Measurements from ENCODE around the gene BMPR1B.

Gene BMPR1B

DNA sequence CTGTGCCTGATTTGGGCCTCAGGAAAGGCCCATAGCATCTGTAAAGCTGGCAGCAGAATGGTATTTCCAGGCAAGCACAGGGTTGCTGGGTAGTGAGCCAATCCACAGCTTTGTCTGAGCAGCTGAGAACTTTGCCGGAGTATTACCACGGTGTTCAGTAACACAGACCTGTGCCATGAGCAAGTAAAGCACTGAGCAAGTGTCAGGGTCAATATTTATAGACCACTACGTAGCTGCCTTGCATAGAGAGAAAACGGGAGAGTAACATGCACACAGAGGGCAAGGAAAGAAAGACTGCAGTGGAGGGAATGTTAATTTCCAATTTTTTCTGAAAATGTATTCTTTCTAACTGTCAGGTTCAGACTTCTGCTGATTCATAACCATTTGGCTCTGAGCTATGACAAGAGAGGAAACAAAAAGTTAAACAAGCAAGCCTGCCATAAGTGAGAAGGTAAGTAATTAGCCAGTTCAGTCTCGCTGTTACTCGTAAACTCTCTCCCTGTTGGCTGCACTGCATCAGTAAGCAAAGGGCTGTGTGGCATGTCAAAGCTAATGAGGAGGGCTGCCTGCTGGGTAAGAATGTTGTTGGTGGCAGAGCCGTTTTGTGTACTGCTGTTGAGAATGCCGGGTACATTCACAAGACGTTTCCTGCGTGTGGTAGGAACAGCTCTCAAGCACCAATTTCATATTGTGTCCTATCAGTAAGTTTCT lies 238.1 kb downstream of the BMPR1B start:
- Histone ChIP-seq H3K9me3 (ENCODE audit: insufficient read depth, low read depth, low read length) (no peaks in the 10 kb centered on the region), H3K36me3 (ENCODE audit: insufficient read depth, low read length) (no peaks in the 10 kb centered on the region), H3K9ac (ENCODE audit: low read depth, low read length) (no peak overlapping the region), H3K27ac (ENCODE audit: low read depth, low read length) (no peak overlapping the region), H3K4me1 (ENCODE audit: insufficient read depth, low read length) (peaks cover 8% of the 10 kb centered on the region), H3K27me3 (ENCODE audit: insufficient read depth, low read length) (no peaks in the 10 kb centered on the region), H3K4me3 (ENCODE audit: low read length) (no peak overlapping the region)
- whole genome bisulfite sequencing: 40% methylated on average over 10 of the region's 10 CpGs

DNA sequence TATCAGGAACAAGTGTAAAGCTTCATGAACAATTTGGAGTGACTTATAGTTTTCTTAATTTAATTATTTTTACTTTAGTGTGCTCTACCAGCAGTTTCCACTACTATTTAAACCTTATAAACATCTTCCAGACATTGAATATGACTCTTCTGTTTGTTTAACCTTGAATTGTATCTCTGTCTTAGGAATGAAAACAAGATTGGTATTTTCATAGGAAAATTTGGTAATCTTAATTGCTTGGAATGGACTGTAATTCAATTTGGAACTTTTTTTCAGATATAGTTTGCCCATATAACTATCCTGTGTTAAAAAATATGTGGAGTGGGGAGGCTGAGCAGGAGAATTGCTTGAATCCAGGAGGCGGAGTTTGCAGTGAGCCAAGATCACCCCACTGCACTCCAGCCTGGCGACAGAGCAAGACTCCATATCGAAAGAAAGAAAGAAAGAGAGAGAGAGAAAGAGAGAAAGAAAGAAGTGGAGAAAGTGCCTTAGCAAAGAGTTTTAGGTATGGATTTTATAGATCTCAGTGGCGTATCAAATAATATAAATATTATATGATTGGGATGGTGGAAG lies 242.4 kb downstream of the BMPR1B start:
- Histone ChIP-seq H3K4me1 (ENCODE audit: insufficient read depth, low read length) (peaks cover 8% of the 10 kb centered on the region), H3K27ac (ENCODE audit: low read depth, low read length) (no peak overlapping the region), H3K36me3 (ENCODE audit: insufficient read depth, low read length) (no peaks in the 10 kb centered on the region), H3K9me3 (ENCODE audit: insufficient read depth, low read depth, low read length) (no peaks in the 10 kb centered on the region), H3K4me3 (ENCODE audit: low read length) (no peak overlapping the region), H3K27me3 (ENCODE audit: insufficient read depth, low read length) (no peaks in the 10 kb centered on the region), H3K9ac (ENCODE audit: low read depth, low read length) (no peak overlapping the region)
- 86% methylated on average over 4 of the region's 4 CpGs for WGBS

DNA sequence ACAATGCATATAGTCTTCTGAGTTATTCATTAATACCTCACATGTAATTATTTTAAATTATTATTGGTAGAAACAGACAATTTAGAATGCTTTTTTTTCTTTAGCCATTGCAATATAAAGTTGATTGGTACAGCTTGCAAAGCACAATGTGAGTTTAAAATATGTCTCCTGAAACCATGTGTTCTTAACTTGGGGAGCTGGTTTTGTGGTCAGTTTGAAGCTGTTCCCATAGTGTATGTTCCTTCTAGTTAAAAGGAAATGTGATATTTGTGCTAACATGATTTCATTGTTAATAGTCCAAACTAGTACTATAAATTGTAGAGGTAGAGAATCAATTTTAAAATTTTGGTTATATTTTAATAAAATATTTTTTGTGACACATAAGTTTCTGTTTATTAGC lies 247.2 kb downstream of the BMPR1B start:
- no peak overlapping the region for H3K27ac ChIP-seq (ENCODE audit: low read depth, low read length)
- H3K9ac ChIP-seq (ENCODE audit: low read depth, low read length): no peak overlapping the region
- no peaks in the 10 kb centered on the region for H3K4me1 ChIP-seq (ENCODE audit: insufficient read depth, low read length)
- H3K36me3 ChIP-seq (ENCODE audit: insufficient read depth, low read length): no peaks in the 10 kb centered on the region
- no peaks in the 10 kb centered on the region for H3K27me3 ChIP-seq (ENCODE audit: insufficient read depth, low read length)
- no peak overlapping the region for H3K4me3 ChIP-seq (ENCODE audit: low read length)
- H3K9me3 ChIP-seq (ENCODE audit: insufficient read depth, low read depth, low read length): no peaks in the 10 kb centered on the region

GRCh38 chr4:95007998-95008397 lies 250.2 kb downstream of the BMPR1B start:
- Histone ChIP-seq H3K9me3 (ENCODE audit: insufficient read depth, low read depth, low read length) (no peaks in the 10 kb centered on the region), H3K4me3 (ENCODE audit: low read length) (no peak overlapping the region), H3K27ac (ENCODE audit: low read depth, low read length) (no peak overlapping the region), H3K36me3 (ENCODE audit: insufficient read depth, low read length) (no peaks in the 10 kb centered on the region), H3K9ac (ENCODE audit: low read depth, low read length) (no peak overlapping the region), H3K4me1 (ENCODE audit: insufficient read depth, low read length) (no peaks in the 10 kb centered on the region), H3K27me3 (ENCODE audit: insufficient read depth, low read length) (no peaks in the 10 kb centered on the region)
- WGBS: 94% methylated on average over 3 of the region's 3 CpGs

DNA sequence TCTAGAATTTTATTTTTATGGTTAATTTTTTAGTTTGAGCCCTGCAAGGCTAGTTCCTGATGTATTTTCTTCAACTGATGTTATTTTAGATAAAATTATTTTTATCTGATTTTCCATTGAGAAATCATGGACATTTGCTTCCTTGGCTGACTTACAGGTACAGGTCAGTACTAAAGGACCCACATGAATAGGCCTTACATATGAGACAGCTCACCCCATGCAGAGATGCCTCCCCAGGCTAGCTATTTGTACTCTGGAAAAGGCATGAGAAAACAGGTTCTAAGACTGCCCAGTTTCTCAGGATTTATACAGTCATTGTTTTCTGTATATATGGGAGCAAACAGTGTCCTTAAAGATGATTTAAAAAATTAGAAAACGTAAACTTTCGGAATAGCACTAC lies 255.5 kb downstream of the BMPR1B start:
- Histone ChIP-seq H3K27me3 (ENCODE audit: insufficient read depth, low read length) (no peaks in the 10 kb centered on the region), H3K9ac (ENCODE audit: low read depth, low read length) (no peak overlapping the region), H3K4me1 (ENCODE audit: insufficient read depth, low read length) (no peaks in the 10 kb centered on the region), H3K36me3 (ENCODE audit: insufficient read depth, low read length) (no peaks in the 10 kb centered on the region), H3K9me3 (ENCODE audit: insufficient read depth, low read depth, low read length) (no peaks in the 10 kb centered on the region), H3K27ac (ENCODE audit: low read depth, low read length) (no peak overlapping the region), H3K4me3 (ENCODE audit: low read length) (no peak overlapping the region)
- WGBS: 100% methylated on average over 2 of the region's 2 CpGs

- Histone ChIP-seq H3K9ac (ENCODE audit: low read depth, low read length) (no peak overlapping the region), H3K4me3 (ENCODE audit: low read length) (no peak overlapping the region), H3K36me3 (ENCODE audit: insufficient read depth, low read length) (no peaks in the 10 kb centered on the region), H3K9me3 (ENCODE audit: insufficient read depth, low read depth, low read length) (no peaks in the 10 kb centered on the region), H3K27ac (ENCODE audit: low read depth, low read length) (no peak overlapping the region), H3K4me1 (ENCODE audit: insufficient read depth, low read length) (no peaks in the 10 kb centered on the region), H3K27me3 (ENCODE audit: insufficient read depth, low read length) (no peaks in the 10 kb centered on the region)
- WGBS: no CpG with 5 or more reads among the region's 1 CpG
Measured at GRCh38 chr4:95014068-95014467, 256.3 kb downstream of the BMPR1B start.

DNA sequence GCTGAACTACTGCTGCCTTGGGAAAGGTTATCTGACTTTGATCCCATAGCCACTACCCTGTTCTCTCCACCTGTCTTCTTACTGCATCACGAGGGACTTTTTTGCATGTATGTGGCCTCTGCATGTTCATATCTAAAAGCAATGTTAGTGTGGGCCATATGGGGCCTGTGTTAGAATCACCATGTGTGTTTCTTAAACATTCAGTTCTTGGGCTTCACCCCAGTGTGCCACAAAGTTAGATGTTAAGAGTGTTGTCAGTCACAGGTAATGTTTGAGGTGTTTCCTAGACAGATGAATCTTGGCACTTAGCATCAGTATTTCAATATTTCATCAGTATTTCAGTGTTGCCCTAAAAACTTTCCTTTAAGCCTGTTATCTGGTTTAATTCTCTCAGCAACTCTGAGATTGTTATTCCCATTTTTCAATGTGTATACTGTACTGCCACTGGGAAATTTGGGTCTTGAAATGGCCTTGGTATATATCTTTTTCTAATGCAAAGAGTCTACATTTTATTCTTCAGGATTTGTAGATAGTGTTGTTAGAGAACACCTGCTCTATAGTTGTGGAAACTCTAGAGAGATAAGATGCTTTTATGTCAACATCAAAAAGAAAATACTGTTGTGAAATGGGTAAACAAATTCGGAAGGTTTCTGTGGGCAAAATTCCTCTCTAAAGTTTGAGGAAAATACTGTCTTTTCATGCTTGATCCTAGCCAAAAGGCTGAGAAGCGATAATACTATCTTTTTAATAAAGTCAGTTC lies 259.7 kb downstream of the BMPR1B start:
- Histone ChIP-seq H3K27ac (ENCODE audit: low read depth, low read length) (no peak overlapping the region), H3K4me1 (ENCODE audit: insufficient read depth, low read length) (no peaks in the 10 kb centered on the region)
- 89% methylated on average over 2 of the region's 3 CpGs for WGBS

DNA sequence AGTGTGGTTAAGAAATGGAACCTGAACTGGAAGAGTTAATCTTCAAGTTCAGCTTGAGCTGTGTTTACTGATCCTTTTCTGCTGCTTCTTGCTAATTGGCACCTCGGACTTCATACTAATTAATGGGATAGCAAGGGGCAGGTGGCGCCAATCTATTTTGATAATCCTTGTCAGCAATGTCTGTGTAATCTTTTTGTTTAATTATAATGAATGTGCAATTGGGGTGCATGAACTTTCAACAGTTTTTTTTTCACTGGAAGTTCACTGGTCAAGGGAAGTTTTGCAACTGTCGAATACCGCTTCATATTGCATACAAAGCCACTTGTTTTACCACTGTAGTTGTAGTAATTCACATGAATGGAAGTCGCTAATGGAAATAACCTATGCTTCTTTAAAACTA lies 261.0 kb downstream of the BMPR1B start:
- Histone ChIP-seq H3K4me3 (ENCODE audit: low read length) (no peak overlapping the region), H3K27ac (ENCODE audit: low read depth, low read length) (no peak overlapping the region), H3K36me3 (ENCODE audit: insufficient read depth, low read length) (no peaks in the 10 kb centered on the region), H3K27me3 (ENCODE audit: insufficient read depth, low read length) (no peaks in the 10 kb centered on the region), H3K9ac (ENCODE audit: low read depth, low read length) (no peak overlapping the region), H3K9me3 (ENCODE audit: insufficient read depth, low read depth, low read length) (no peaks in the 10 kb centered on the region), H3K4me1 (ENCODE audit: insufficient read depth, low read length) (no peaks in the 10 kb centered on the region)
- 90% methylated on average over 5 of the region's 5 CpGs for WGBS

More for the DNA sequence above, 259.7 kb downstream of the BMPR1B start:
- Histone ChIP-seq H3K36me3 (ENCODE audit: insufficient read depth, low read length) (no peaks in the 10 kb centered on the region), H3K9ac (ENCODE audit: low read depth, low read length) (no peak overlapping the region), H3K9me3 (ENCODE audit: insufficient read depth, low read depth, low read length) (no peaks in the 10 kb centered on the region), H3K27me3 (ENCODE audit: insufficient read depth, low read length) (no peaks in the 10 kb centered on the region), H3K4me3 (ENCODE audit: low read length) (no peak overlapping the region)

GRCh38 chr4:95020521-95020920 lies 262.8 kb downstream of the BMPR1B start:
- Histone ChIP-seq H3K27me3 (ENCODE audit: insufficient read depth, low read length) (no peaks in the 10 kb centered on the region), H3K36me3 (ENCODE audit: insufficient read depth, low read length) (no peaks in the 10 kb centered on the region), H3K9ac (ENCODE audit: low read depth, low read length) (no peak overlapping the region), H3K9me3 (ENCODE audit: insufficient read depth, low read depth, low read length) (no peaks in the 10 kb centered on the region), H3K4me3 (ENCODE audit: low read length) (no peak overlapping the region), H3K27ac (ENCODE audit: low read depth, low read length) (no peak overlapping the region), H3K4me1 (ENCODE audit: insufficient read depth, low read length) (no peaks in the 10 kb centered on the region)
- WGBS: 96% methylated on average over 6 of the region's 8 CpGs

DNA sequence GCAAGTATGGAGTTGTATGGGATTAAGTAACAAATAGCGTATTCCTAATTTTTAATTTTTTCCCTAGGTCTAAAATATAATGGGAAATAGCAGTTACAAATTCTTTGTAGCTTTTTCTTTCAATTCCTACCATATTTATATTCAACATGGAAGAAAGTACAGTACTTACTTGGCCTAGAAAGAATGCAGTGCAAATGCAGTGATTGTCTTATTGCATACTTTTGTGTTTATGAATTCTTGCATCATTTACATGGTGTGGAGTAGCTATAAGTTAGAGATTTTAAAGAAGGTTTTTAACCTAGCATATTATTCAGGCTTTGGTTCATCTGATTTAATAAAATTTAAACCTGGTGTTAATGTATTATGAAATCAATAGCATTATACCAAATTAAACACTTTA lies 263.3 kb downstream of the BMPR1B start:
- H3K4me3 ChIP-seq (ENCODE audit: low read length): no peak overlapping the region
- no peaks in the 10 kb centered on the region for H3K36me3 ChIP-seq (ENCODE audit: insufficient read depth, low read length)
- no peak overlapping the region for H3K9ac ChIP-seq (ENCODE audit: low read depth, low read length)
- no peaks in the 10 kb centered on the region for H3K4me1 ChIP-seq (ENCODE audit: insufficient read depth, low read length)
- no peaks in the 10 kb centered on the region for H3K9me3 ChIP-seq (ENCODE audit: insufficient read depth, low read depth, low read length)
- no peaks in the 10 kb centered on the region for H3K27me3 ChIP-seq (ENCODE audit: insufficient read depth, low read length)
- no peak overlapping the region for H3K27ac ChIP-seq (ENCODE audit: low read depth, low read length)
- 100% methylated on average over 1 of the region's 1 CpG for WGBS

GRCh38 chr4:95023110-95023509 lies 265.4 kb downstream of the BMPR1B start:
- Histone ChIP-seq H3K4me1 (ENCODE audit: insufficient read depth, low read length) (peaks cover 6% of the 10 kb centered on the region), H3K9me3 (ENCODE audit: insufficient read depth, low read depth, low read length) (no peaks in the 10 kb centered on the region), H3K27ac (ENCODE audit: low read depth, low read length) (no peak overlapping the region), H3K27me3 (ENCODE audit: insufficient read depth, low read length) (no peaks in the 10 kb centered on the region), H3K4me3 (ENCODE audit: low read length) (no peak overlapping the region), H3K9ac (ENCODE audit: low read depth, low read length) (no peak overlapping the region), H3K36me3 (ENCODE audit: insufficient read depth, low read length) (no peaks in the 10 kb centered on the region)
- 92% methylated on average over 5 of the region's 5 CpGs for WGBS

All from HUES64 (cell line).